ENCODE measurements around the gene ZNF783.
A peak's percentile ranks its signal among the peaks of the same experiment; 100 is the strongest.

The ZNF783 gene

GRCh38 chr7:149316606-149317005 lies 54.6 kb downstream of the ZNF783 start:
- H3K36me3 ChIP-seq (replicated peaks; ENCODE audit: low read depth, low read length), result no peaks in the 10 kb centered on the region
- peaks cover 3% of the 10 kb centered on the region; the same call in 1 of the 2 replicates for H3K27me3 ChIP-seq (ENCODE audit: low read depth, low read length)
- no peak overlapping the region for H3K4me2 ChIP-seq (ENCODE audit: low read length)
- H3K9ac ChIP-seq (ENCODE audit: low read length), result no peak overlapping the region
- H3K27ac ChIP-seq (ENCODE audit: low read length), result no peak overlapping the region
- no peak overlapping the region for H2AFZ ChIP-seq (ENCODE audit: low read depth, low read length)
- H3K9me3 ChIP-seq (ENCODE audit: insufficient read depth, low read length), result no peaks in the 10 kb centered on the region
- H4K20me1 ChIP-seq (ENCODE audit: insufficient read depth, low read length), result no peaks in the 10 kb centered on the region
- H3K79me2 ChIP-seq (ENCODE audit: low read length), result no peaks in the 10 kb centered on the region
- TF ChIP-seq, protein P1, sequence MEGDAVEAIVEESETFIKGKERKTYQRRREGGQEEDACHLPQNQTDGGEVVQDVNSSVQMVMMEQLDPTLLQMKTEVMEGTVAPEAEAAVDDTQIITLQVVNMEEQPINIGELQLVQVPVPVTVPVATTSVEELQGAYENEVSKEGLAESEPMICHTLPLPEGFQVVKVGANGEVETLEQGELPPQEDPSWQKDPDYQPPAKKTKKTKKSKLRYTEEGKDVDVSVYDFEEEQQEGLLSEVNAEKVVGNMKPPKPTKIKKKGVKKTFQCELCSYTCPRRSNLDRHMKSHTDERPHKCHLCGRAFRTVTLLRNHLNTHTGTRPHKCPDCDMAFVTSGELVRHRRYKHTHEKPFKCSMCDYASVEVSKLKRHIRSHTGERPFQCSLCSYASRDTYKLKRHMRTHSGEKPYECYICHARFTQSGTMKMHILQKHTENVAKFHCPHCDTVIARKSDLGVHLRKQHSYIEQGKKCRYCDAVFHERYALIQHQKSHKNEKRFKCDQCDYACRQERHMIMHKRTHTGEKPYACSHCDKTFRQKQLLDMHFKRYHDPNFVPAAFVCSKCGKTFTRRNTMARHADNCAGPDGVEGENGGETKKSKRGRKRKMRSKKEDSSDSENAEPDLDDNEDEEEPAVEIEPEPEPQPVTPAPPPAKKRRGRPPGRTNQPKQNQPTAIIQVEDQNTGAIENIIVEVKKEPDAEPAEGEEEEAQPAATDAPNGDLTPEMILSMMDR (IDR thresholded peaks at IDR 0.05; ENCODE audit: low read depth, low read length), result no peak
- no peak for TF ChIP-seq EZH2phosphoT487 (IDR thresholded peaks at IDR 0.05; ENCODE audit: low read depth)
- H3K4me1 ChIP-seq (ENCODE audit: low read length), result no peaks in the 10 kb centered on the region
- no peak overlapping the region for H3K4me3 ChIP-seq (ENCODE audit: low read length)

- Histone ChIP-seq H3K27ac (ENCODE audit: low read length) (no peak overlapping the region), H2AFZ (ENCODE audit: low read depth, low read length) (no peak overlapping the region)
- no peak for TF ChIP-seq EZH2phosphoT487 (IDR thresholded peaks at IDR 0.05; ENCODE audit: low read depth)
These were observed 55.5 kb downstream of the ZNF783 start for GRCh38 chr7:149317496-149317895.

GRCh38 chr7:149317986-149318672 lies 56.1 kb downstream of the ZNF783 start:
- Histone ChIP-seq H3K9ac (ENCODE audit: low read length) (no peak overlapping the region), H3K4me1 (ENCODE audit: low read length) (peaks cover 4% of the 10 kb centered on the region; the same call in 1 of the 2 replicates), H3K4me2 (ENCODE audit: low read length) (no peak overlapping the region), H4K20me1 (ENCODE audit: insufficient read depth, low read length) (no peaks in the 10 kb centered on the region), H3K27ac (ENCODE audit: low read length) (no peak overlapping the region), H3K79me2 (ENCODE audit: low read length) (no peaks in the 10 kb centered on the region), H3K36me3 (replicated peaks; ENCODE audit: low read depth, low read length) (no peaks in the 10 kb centered on the region), H2AFZ (ENCODE audit: low read depth, low read length) (no peak overlapping the region), H3K4me3 (ENCODE audit: low read length) (no peak overlapping the region), H3K9me3 (ENCODE audit: insufficient read depth, low read length) (no peaks in the 10 kb centered on the region), H3K27me3 (ENCODE audit: low read depth, low read length) (peaks cover 3% of the 10 kb centered on the region; the same call in 1 of the 2 replicates)
- TF ChIP-seq EZH2phosphoT487 (IDR thresholded peaks at IDR 0.05; ENCODE audit: low read depth), result no peak
- TF ChIP-seq, protein P1 (IDR thresholded peaks at IDR 0.05; ENCODE audit: low read depth, low read length), result peak; percentile 16

More at GRCh38 chr7:149317496-149317895, 55.5 kb downstream of the ZNF783 start:
- H3K4me1 ChIP-seq (ENCODE audit: low read length), result peaks cover 4% of the 10 kb centered on the region; the same call in 1 of the 2 replicates
- no peaks in the 10 kb centered on the region for H3K79me2 ChIP-seq (ENCODE audit: low read length)
- no peaks in the 10 kb centered on the region for H4K20me1 ChIP-seq (ENCODE audit: insufficient read depth, low read length)
- H3K9ac ChIP-seq (ENCODE audit: low read length), result no peak overlapping the region
- H3K9me3 ChIP-seq (ENCODE audit: insufficient read depth, low read length), result no peaks in the 10 kb centered on the region
- no peak overlapping the region for H3K4me3 ChIP-seq (ENCODE audit: low read length)
- H3K4me2 ChIP-seq (ENCODE audit: low read length), result no peak overlapping the region
- H3K27me3 ChIP-seq (ENCODE audit: low read depth, low read length), result peaks cover 3% of the 10 kb centered on the region; the same call in 1 of the 2 replicates
- no peaks in the 10 kb centered on the region for H3K36me3 ChIP-seq (replicated peaks; ENCODE audit: low read depth, low read length)

DNA sequence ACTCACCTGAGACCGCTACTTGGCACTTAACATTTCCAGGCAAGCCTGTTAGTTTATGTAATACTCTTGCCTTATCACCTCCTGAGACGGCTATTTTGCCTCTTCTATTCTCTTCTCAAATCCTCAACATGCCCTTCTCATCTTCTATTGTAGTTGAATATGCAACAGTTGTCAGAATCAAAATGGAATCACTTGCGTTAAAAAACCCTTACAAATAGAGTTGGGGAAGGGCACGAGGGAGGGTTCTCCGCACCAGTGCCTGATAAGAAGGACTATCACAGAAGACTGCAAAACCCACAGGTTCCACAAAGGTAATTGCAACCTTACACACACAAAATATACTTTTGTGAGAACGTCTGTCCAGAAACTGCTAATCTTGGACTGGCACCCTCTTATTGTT lies 57.4 kb downstream of the ZNF783 start:
- no peak overlapping the region for H2AFZ ChIP-seq (ENCODE audit: low read depth, low read length)
- no peak overlapping the region for H3K4me2 ChIP-seq (ENCODE audit: low read length)
- H3K9ac ChIP-seq (ENCODE audit: low read length), result no peak overlapping the region
- H3K27ac ChIP-seq (ENCODE audit: low read length), result no peak overlapping the region
- H3K36me3 ChIP-seq (replicated peaks; ENCODE audit: low read depth, low read length), result no peaks in the 10 kb centered on the region
- H3K4me3 ChIP-seq (ENCODE audit: low read length), result no peak overlapping the region
- H3K27me3 ChIP-seq (ENCODE audit: low read depth, low read length), result peaks cover 3% of the 10 kb centered on the region; the same call in 1 of the 2 replicates
- no peaks in the 10 kb centered on the region for H3K9me3 ChIP-seq (ENCODE audit: insufficient read depth, low read length)
- TF ChIP-seq, protein P1 (IDR thresholded peaks at IDR 0.05; ENCODE audit: low read depth, low read length), result no peak
- no peak for TF ChIP-seq EZH2phosphoT487 (IDR thresholded peaks at IDR 0.05; ENCODE audit: low read depth)
- peaks cover 4% of the 10 kb centered on the region; the same call in 1 of the 2 replicates for H3K4me1 ChIP-seq (ENCODE audit: low read length)
- no peaks in the 10 kb centered on the region for H4K20me1 ChIP-seq (ENCODE audit: insufficient read depth, low read length)
- no peaks in the 10 kb centered on the region for H3K79me2 ChIP-seq (ENCODE audit: low read length)

Data from OCI-LY3 (cell line).